ENCODE measurements around the gene ELP2.

GRCh38 chr18:36200354-36200771 lies 70.7 kb downstream of the ELP2 start:
- TF ChIP-seq RAD21 (conservative IDR thresholded peaks at IDR 0.05) (no peak), POLR2AphosphoS5 (IDR thresholded peaks at IDR 0.05) (no peak), CTCF (IDR thresholded peaks at IDR 0.05; ENCODE audit: poor library complexity, severe bottlenecking) (no peak), TAF1 (IDR thresholded peaks at IDR 0.05; ENCODE audit: low read depth) (no peak), EZH2 (IDR thresholded peaks at IDR 0.05; ENCODE audit: borderline replicate concordance, insufficient read depth, low read length, poor library complexity, severe bottlenecking) (no peak), EP300 (conservative IDR thresholded peaks at IDR 0.05; ENCODE audit: poor library complexity, severe bottlenecking) (no peak), REST (IDR thresholded peaks at IDR 0.05; ENCODE audit: borderline replicate concordance) (no peak)

Data from neural cell (in vitro differentiated cells).